Activated naive CD4-positive, alpha-beta T cell treated with anti-CD3 and anti-CD28 coated beads, Interleukin-2, amount 50 U/mL, for 72 hours (primary cell): Measurements from ENCODE around the gene TAF3. TPM values are rescaled to one million over a fixed set of nuclear protein-coding genes. Genes with fewer than 3 reads are reported as not detected.
"Not testable (repeated sequence)": the region's sequence is repeated elsewhere in the genome, so short reads cannot be mapped to it uniquely, and the experiment has no call there.

Experiments
- ATAC-seq, 2 donors: fragments of 150-1000 bp; cut with Tn5 transposase; 2 replicates each; pipeline ENCODE4 v1.10.0; 2021; ENCODE audit warnings: mild to moderate bottlenecking in 2 of 2, moderate library complexity in 2 of 2
- DNase-seq, 2 donors: peaks; one replicate each; pipeline ENCODE4 v3.0.0; 2021 to 2022; ENCODE audit warnings: low spot score in 2 of 2
- H3K27ac Mint-ChIP-seq, 2 donors: one replicate each; pipeline ENCODE4 v1.8.0; 2022; ENCODE audit warnings: mild to moderate bottlenecking in 2 of 2, mixed read lengths in 2 of 2
- H3K36me3 Mint-ChIP-seq, 2 donors: one replicate each; pipeline ENCODE4 v1.8.0; 2022; ENCODE audit warnings: mixed read lengths in 2 of 2
- H3K9me3 Mint-ChIP-seq, 2 donors: one replicate each; pipeline ENCODE4 v1.8.0; 2022; ENCODE audit warnings: mixed read lengths in 2 of 2
- total RNA-seq, 2 donors: library from RNA; stranded (reverse); gene quantifications; one replicate each; pipeline ENCODE4 v1.2.3, GENCODE V29; 2022

Gene TAF3
- total RNA-seq, 2 donors from 2014 or later: 12.0 to 16.8 TPM

- Mint-ChIP-seq H3K36me3 (peaks cover 13 to 37% of the 10 kb centered on the region in 2 donors), H3K9me3 (no peaks in the 10 kb centered on the region), H3K27ac (peak overlapping the region in 1 of 2 donors; percentile 29)
- DNase-seq: no peak
- ATAC-seq: no peak
Observed at GRCh38 chr10:7804216-7804615, 14.1 kb upstream of the TAF3 start.

DNA sequence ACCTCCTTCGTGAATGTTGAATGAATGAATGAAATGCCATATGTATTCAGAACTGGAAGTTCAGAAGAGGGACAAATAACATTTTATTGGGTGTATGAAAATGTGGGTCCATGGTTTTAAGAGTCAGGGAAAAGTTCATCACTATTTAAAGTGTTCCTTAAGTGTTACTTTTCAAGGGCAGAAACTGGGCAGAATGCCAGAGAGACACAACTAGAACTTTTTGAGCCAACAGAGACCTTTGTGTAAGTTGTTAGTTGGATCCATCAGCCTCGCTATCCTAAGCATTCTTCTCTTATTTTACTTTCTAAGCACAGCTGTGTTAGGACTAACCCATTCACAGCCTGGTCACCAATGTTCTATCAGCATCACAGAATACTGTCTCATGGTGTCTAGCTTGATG is 13.6 kb upstream of the TAF3 start:
- ATAC-seq (no peak), DNase-seq (no peak)
- peaks cover 13 to 31% of the 10 kb centered on the region in 2 donors for H3K36me3 Mint-ChIP-seq
- H3K9me3 Mint-ChIP-seq: no peaks in the 10 kb centered on the region
- H3K27ac Mint-ChIP-seq: peak overlapping the region; percentile 29 to 81

GRCh38 chr10:7808686-7809267 is 9.5 kb upstream of the TAF3 start:
- DNase-seq: no peak
- ATAC-seq: no peak
- H3K36me3 Mint-ChIP-seq: peaks cover 11 to 15% of the 10 kb centered on the region in 2 donors
- no peak overlapping the region for H3K27ac Mint-ChIP-seq
- no peaks in the 10 kb centered on the region for H3K9me3 Mint-ChIP-seq

DNA sequence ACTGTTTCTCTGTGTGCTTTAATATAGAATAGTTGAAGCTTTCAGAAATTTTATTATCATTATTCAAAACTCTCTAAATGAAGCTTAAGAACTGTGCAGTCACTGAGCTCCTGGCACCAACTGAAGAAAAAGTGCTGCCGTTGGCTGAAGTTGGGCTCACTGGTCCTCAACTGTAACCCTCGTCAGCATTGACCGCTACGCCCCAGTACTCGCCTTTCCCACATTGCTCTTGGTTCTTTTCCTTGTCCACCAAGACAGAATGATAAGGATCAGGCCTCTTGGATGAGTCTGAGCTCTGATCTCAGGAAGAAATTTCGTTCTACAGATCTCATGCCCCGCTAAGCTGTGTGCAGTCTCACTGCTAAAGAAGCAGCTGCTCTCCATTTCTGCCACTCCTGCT is 7.9 kb upstream of the TAF3 start:
- Mint-ChIP-seq H3K27ac (no peak overlapping the region), H3K36me3 (peaks cover 0 to 5% of the 10 kb centered on the region in 2 donors)

DNA sequence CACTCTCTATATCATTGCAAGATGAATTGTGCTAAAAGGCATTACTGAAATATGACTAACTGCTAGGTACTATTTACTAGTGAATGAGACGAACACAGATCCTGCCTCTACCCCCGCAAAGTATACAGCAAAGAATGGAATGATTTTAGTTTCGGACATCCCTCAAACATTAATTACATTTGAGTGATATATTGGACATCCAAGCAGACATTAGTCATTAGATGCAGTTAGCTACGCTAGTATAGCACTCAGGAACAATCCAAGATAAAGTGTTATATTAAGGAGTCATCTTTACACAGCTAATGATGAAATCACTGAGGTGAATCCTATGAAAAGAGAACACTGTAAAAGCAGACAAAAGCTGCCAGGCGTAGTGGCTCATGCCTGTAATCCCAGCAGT is 7.3 kb upstream of the TAF3 start:
- peaks cover 0 to 5% of the 10 kb centered on the region in 2 donors for H3K36me3 Mint-ChIP-seq
- DNase-seq (no peak), ATAC-seq (no peak)
- H3K9me3 Mint-ChIP-seq: no peaks in the 10 kb centered on the region
- H3K27ac Mint-ChIP-seq: no peak overlapping the region

More for the DNA sequence above, 7.9 kb upstream of the TAF3 start:
- no peaks in the 10 kb centered on the region for H3K9me3 Mint-ChIP-seq
- no peak for DNase-seq
- ATAC-seq: no peak

DNA sequence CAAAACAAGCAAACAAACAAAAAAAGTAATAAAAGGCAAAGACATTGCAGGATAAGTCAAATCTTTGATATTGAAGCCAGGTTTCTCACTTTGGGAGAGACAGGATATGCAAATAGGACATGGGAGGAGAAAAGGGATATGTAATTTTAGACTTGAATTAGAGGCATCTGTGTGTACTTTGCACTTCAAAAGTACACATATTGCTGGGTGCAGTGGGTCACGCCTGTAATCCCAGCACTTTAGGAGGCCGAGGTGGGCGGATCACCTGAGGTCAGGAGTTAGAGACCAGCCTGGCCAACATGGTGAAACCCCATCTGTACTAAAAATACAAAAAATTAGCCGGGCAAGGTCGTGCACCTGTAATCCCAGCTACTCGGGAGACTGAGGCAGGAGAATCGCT is 6.6 kb upstream of the TAF3 start:
- not testable (repeated sequence) for ATAC-seq, H3K27ac Mint-ChIP-seq, H3K36me3 Mint-ChIP-seq, H3K9me3 Mint-ChIP-seq, DNase-seq

DNA sequence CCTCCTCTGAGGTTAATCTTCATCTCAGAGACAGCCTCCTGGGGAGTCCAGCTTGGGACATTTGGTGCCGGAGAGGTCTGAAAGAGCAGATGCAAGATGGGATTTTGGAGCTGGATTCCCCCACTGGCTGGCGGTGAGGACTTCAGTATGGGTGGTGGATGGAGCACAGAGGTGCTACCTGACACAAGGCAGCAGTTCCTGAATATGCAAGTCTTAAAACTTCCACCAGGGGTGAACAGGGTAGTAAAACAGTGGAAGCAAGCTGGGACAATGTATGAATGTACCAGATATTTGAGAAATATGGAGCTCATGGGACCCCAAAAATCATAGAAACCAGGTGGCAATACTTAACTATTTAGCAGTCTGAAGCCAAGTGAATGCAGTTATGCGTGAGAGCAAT is 4.8 kb upstream of the TAF3 start:
- DNase-seq (no peak), ATAC-seq (no peak)
- no peak overlapping the region for H3K27ac Mint-ChIP-seq
- H3K36me3 Mint-ChIP-seq: peaks cover 0 to 7% of the 10 kb centered on the region in 2 donors
- no peaks in the 10 kb centered on the region for H3K9me3 Mint-ChIP-seq

DNA sequence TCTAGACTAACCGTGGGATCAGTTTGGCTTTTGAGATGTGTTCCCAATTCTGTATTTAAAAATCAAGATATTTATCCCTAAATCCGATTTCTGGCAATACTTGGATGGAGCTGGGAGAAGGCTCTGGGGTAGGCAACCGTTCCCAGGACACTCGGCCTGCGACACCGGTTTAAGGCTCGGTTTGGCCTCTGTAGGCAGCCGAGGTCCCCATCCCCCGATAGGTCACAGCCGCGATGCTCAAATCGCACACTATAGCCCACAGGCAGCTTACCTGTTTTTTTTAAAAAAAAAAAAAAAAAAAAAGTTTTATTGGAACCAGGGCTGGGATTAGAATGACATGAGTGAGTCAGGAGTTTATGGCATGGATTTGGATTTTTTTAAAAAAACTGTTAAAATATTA is 729 bp upstream of the TAF3 start:
- DNase-seq (no peak), ATAC-seq (no peak)
- Mint-ChIP-seq H3K9me3 (no peaks in the 10 kb centered on the region), H3K27ac (peak overlapping the region; percentile 86 to 91), H3K36me3 (peaks cover 8 to 14% of the 10 kb centered on the region in 2 donors)

DNA sequence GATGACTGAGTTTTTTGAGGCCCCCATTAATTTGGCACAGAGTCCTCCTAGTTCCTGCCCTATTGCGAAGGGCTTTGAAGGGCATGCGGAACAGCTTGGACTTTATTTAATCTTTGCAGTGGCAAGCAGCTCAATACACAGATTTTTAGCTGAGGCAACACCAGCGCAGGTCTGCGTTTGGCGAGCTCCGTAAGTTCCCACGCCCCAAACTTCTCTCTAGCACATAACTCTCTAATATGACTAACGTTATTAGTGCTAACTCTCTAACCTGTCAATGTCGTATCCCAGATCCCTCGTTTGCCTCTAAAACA is 366 bp upstream of the TAF3 start:
- peak overlapping the region; percentile 86 to 91 for H3K27ac Mint-ChIP-seq

GRCh38 chr10:7819121-7819460 is 786 bp downstream of the TAF3 start:
- Mint-ChIP-seq H3K27ac (peak overlapping the region; percentile 91 to 98), H3K36me3 (peaks cover 8 to 14% of the 10 kb centered on the region in 2 donors), H3K9me3 (no peaks in the 10 kb centered on the region)
- peak in 1 of 2 donors; percentile 17 for DNase-seq
- ATAC-seq: peak; percentile 33 to 45

More for the DNA sequence above, 366 bp upstream of the TAF3 start:
- DNase-seq (no peak), ATAC-seq (no peak)
- Mint-ChIP-seq H3K36me3 (peaks cover 8 to 14% of the 10 kb centered on the region in 2 donors), H3K9me3 (no peaks in the 10 kb centered on the region)

DNA sequence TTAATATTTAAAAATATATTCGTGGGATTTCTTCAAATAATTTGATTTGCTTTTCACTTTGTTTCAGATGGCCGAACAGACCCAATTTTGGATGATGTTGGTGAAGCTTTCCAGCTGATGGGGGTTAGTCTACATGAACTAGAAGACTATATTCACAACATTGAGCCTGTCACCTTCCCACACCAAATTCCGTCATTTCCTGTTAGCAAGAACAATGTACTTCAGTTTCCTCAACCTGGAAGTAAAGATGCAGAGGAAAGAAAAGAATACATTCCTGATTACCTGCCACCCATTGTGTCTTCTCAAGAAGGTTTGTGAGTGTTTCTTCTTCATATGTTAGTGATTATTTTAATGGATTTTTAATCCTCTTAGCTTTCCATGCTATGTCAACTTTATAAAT is 5.9 kb downstream of the TAF3 start:
- H3K36me3 Mint-ChIP-seq: peaks cover 8 to 13% of the 10 kb centered on the region in 2 donors
- no peak for DNase-seq
- no peak overlapping the region for H3K27ac Mint-ChIP-seq
- ATAC-seq: no peak
- H3K9me3 Mint-ChIP-seq: no peaks in the 10 kb centered on the region

DNA sequence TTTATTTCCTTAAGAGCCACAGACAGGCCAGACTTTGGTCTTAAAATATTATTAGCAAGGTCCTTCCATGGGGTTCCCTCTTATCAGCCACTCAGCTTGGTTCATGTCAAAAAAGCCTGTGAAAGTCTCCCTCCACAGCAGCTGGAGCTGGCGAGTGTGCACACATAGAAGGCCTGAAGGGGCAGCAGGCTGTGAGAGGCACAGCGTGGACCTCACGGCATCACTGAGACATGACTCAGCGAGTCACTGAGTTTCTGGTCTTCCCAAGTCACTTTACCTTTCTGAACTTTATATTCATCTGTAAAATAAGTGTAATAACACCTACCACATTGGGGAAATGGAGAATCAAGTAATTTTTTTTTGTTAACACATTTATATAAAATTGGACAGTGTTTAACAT is 8.7 kb downstream of the TAF3 start:
- ATAC-seq (no peak), DNase-seq (no peak)
- no peak overlapping the region for H3K27ac Mint-ChIP-seq
- peaks cover 7 to 11% of the 10 kb centered on the region in 2 donors for H3K36me3 Mint-ChIP-seq
- H3K9me3 Mint-ChIP-seq: no peaks in the 10 kb centered on the region

GRCh38 chr10:7829289-7829834 is 11.1 kb downstream of the TAF3 start:
- H3K9me3 Mint-ChIP-seq: no peaks in the 10 kb centered on the region
- DNase-seq: no peak
- H3K27ac Mint-ChIP-seq: no peak overlapping the region
- no peak for ATAC-seq
- H3K36me3 Mint-ChIP-seq: peaks cover 7 to 10% of the 10 kb centered on the region in 2 donors

GRCh38 chr10:7832060-7832459 is 13.8 kb downstream of the TAF3 start:
- Mint-ChIP-seq H3K9me3 (no peaks in the 10 kb centered on the region), H3K36me3 (peaks cover 11 to 20% of the 10 kb centered on the region in 2 donors), H3K27ac (no peak overlapping the region)
- ATAC-seq: no peak
- no peak for DNase-seq

DNA sequence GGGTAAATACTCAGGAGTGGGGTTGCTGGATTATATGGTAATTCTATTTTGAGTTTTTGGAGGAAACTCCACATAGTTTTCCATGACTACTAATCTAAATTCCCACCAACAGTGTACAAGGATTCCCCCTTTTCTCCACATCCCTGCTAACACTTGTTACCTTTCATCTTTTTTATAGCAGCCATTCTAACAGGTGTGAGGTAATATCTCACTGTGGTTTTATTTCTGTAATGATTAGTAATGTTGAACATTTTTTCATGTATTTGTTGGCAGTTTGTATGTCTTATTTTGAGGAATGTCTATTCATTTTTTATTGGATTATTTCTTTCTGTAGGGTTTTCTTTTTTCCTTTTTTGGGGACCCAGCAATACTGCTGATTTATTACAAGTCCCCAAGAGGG is 14.9 kb downstream of the TAF3 start:
- Mint-ChIP-seq H3K36me3 (peaks cover 9 to 20% of the 10 kb centered on the region in 2 donors), H3K27ac (no peak overlapping the region), H3K9me3 (no peaks in the 10 kb centered on the region)
- ATAC-seq (no peak), DNase-seq (no peak)

GRCh38 chr10:7834262-7834661 is 16.0 kb downstream of the TAF3 start:
- DNase-seq: no peak
- no peak for ATAC-seq
- H3K27ac Mint-ChIP-seq: no peak overlapping the region
- H3K36me3 Mint-ChIP-seq: peaks cover 9 to 24% of the 10 kb centered on the region in 2 donors
- H3K9me3 Mint-ChIP-seq: no peaks in the 10 kb centered on the region

DNA sequence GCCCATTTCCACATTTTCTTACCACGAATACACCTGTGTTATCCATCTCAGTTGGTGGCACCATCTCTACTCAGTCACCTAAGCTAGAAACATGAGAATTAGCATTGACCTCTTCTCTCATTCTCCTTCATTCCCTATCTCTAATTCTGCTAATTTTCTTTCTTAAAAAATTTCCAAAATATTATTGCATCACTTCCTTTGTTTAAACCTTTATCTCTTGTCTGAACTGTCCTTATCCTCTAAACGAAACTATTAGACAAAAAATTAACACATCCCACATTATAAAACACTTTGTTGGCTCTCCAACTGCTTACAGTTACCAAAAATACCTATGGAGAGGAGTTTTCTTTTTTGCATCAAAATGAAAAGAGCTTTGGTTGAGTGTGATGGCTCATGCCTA is 18.3 kb downstream of the TAF3 start:
- H3K27ac Mint-ChIP-seq: no peak overlapping the region
- ATAC-seq: no peak
- no peak for DNase-seq
- H3K9me3 Mint-ChIP-seq: no peaks in the 10 kb centered on the region
- H3K36me3 Mint-ChIP-seq: peaks cover 13 to 35% of the 10 kb centered on the region in 2 donors

- no peak overlapping the region for H3K27ac Mint-ChIP-seq
- H3K9me3 Mint-ChIP-seq: no peaks in the 10 kb centered on the region
- peaks cover 0 to 6% of the 10 kb centered on the region in 2 donors for H3K36me3 Mint-ChIP-seq
- no peak for DNase-seq
- ATAC-seq: no peak
Observed at GRCh38 chr10:7846591-7846990, 28.3 kb downstream of the TAF3 start.
